Stimulated activated CD4-positive, alpha-beta T cell treated with anti-CD3 and anti-CD28 coated beads, Interleukin-15, amount 100 ng/mL, for 48 hours (primary cell): ENCODE measurements around the gene MBOAT7.

ENCODE experiments used
- DNase-seq, 2 donors: peaks; one replicate each; pipeline ENCODE4 v3.0.0-alpha.2; 2020; ENCODE audit warnings: low read depth in 2 of 2

The MBOAT7 gene

GRCh38 chr19:54162884-54163283 is 26.5 kb downstream of the MBOAT7 start:
- DNase-seq: no peak

- peak; percentile 70 to 79 for DNase-seq
These were observed 27.1 kb downstream of the MBOAT7 start for GRCh38 chr19:54162241-54162805.

DNA sequence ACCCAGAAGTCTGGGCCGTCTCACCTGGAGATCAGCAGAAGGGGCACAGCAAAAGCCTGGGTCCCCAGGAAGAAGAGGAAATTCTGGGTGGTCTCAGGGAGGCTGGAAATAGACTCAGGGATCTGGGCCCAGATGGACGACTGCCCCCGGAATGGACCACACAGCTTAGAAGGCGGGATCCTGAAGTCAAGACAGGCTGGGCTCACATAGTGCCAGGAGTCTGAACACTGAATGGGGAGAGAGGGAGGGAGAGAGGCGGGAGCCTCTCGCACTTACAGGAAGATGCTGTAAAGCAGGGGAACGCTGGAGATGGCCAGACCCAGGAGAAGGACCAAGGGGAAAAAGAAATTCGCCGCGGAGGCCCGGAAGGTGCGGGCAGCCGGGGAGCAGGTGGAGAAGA is 28.5 kb downstream of the MBOAT7 start:
- no peak for DNase-seq

DNA sequence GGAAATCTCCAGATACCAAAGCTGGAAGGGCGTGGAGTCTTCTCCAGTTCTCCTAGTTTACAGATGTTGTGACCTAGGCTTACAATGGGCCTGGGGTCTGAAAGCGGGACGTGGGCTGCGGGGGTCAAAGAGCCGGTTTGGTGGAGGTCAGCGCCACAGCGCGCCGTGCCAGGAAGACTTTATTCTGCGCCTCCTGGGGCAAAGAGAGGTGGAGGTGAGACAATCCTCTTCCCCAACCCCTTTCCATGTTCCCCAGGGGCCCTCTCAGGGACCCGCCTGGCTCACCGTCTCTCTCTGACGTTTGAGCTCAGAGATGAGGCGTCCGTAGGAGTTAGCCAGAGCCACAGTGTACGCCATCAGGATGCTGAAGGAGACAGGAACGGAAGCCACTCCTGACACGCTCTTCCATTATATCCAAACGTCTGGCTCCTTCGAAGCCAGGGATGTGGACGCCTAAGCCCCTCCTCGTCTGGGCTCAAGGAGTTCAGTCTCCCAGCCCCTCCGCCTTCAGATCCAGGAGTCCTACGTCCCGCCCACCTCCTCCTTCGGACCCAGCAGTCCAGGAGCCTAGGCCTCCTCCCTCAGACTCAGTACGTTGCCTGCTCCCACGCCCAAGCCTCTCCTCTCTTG is 29.1 kb downstream of the MBOAT7 start:
- DNase-seq: no peak

GRCh38 chr19:54159352-54160181 is 29.8 kb downstream of the MBOAT7 start, which contains the start of gene LENG1:
Gene LENG1 (minus strand): TSS chr19:54159721. CDS start chr19:54159695, 26 bp downstream.
- peak; percentile 98 to 99 for DNase-seq

DNA sequence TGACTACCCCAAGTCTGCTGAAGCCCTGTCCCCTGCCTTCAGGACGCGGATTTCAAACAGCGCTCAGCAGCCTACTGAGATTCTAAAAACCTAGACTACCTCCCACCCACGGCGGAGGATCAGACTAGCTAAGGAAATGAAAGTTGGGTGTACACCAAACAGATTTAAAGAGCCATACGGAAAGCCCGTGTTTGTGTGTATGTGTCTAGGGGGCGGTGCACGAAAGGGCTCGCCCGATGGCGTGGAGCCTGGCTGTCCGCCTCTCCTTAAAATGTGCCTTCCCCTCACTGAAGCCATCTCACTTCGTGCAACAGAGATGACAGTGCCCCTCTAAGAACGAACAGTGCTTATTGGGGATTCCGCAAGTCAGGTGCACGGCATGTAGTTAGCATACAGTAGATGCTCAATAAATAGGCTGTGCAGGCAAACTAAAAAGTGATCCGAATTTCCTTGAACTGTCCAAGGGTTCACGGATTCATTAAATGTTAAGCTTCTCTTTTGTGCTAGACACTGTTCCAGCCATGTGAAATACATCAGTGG is 30.5 kb downstream of the MBOAT7 start:
- peak in 1 of 2 donors; percentile 25 for DNase-seq

- DNase-seq: no peak
These were observed 32.4 kb downstream of the MBOAT7 start for GRCh38 chr19:54156953-54157352.

GRCh38 chr19:54156490-54156889 is 32.9 kb downstream of the MBOAT7 start:
- no peak for DNase-seq

DNA sequence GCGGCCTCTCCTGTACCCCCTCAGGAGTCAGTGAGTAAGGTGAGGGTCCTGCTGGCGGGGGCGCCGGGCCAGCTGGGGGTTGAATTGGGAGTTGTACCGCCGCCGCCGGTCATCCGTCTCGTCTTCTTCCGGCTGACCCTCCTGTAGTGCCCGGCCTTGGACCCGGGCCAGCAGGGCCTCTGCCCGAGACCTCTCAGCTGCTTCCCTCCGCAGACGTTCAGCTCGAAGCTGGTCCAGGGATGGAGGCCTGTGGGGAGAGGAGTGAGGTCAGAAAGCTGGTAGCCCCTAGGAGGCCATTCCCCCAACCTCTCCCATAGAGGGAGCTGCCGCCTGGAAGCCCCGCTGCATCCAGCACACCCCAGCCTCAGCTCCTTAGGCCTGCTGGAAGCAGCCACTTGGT is 33.7 kb downstream of the MBOAT7 start:
- DNase-seq: no peak

DNA sequence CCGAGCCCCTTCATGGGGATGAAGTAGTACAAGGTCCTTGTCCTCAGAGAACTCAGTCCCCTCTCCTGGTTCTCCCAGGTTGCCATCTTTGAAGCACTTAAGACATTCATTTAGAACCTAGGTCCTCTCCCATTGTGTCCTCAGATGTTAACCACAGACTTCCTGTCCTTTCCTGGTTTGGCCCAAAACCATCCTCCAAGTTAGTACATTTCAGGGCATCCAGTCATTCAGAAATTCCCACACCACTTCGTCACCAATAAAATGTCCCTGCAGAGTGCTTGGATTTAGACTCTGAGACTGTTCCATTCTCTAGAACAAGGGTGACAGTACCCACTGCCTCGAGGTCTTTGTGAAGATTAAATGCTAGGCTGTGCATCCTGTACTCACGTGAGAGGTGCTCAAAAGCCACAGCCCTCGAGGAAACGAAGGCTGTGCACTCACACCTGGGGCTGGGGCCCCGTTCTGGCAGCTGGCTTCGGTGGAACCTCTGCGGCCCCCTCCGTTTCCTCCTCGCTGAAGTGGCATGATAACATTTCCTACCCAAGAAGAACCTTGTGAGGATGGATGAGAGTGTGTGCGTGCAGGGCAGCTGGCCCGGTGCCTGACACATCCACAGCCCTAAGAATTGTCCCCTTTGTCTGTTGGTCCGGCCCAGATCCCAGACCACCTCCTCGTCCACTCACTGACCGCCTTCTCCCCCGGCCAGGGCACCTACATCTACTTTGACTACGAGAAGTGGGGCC is 34.6 kb downstream of the MBOAT7 start:
- no peak for DNase-seq

- DNase-seq: no peak
These were observed 35.6 kb downstream of the MBOAT7 start for GRCh38 chr19:54153731-54154326.

GRCh38 chr19:54152878-54153524 is 36.4 kb downstream of the MBOAT7 start:
- no peak for DNase-seq

GRCh38 chr19:54152267-54152666 is 37.1 kb downstream of the MBOAT7 start:
- DNase-seq: no peak

- DNase-seq: no peak
These were observed 37.9 kb downstream of the MBOAT7 start for GRCh38 chr19:54151362-54152035.

- no peak for DNase-seq
These were observed 40.2 kb downstream of the MBOAT7 start for GRCh38 chr19:54149021-54149812.

DNA sequence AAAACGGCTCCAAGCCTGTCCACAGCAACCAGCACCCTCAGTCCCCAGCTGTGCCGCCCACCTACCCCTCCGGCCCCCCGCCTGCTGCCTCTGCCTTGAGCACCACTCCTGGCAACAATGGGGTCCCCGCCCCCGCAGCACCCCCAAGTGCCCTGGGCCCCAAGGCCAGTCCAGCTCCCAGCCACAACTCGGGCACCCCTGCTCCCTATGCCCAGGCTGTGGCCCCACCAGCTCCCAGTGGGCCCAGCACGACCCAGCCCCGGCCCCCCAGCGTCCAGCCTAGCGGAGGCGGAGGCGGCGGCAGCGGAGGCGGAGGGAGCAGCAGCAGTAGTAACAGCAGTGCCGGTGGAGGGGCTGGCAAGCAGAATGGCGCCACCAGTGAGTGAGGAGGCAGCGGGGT is 41.2 kb downstream of the MBOAT7 start:
- no peak for DNase-seq

DNA sequence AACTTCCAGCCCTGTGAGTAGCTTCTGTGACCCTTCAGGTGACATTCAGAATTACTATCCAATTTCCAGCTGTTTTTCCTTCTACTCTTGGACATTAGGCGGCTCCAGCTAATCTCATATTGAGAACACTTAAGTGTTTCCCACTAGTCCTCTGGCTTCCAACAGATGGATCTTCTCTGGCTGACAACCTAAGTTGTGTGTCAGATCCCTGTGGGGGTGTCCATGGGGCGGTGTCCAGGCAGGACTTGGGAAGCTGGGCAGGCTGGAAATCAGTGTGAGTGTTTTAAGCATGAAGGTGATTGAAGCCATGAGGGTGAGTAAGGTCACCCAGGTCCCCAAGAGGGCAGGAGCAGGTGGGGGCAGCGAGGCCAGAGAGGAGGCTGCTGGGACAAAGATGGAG is 41.7 kb downstream of the MBOAT7 start:
- DNase-seq: no peak

- no peak for DNase-seq
These were observed 43.7 kb downstream of the MBOAT7 start for GRCh38 chr19:54145541-54146158.

GRCh38 chr19:54142166-54142780 is 47.1 kb downstream of the MBOAT7 start:
- DNase-seq: no peak
